Activated CD8-positive, alpha-beta memory T cell treated with anti-CD3 and anti-CD28 coated beads for 24 hours (primary cell): ENCODE data around the gene TMOD4.
A peak's percentile ranks its signal among the peaks of the same experiment; 100 is the strongest.

Source experiments
- DNase-seq: peaks from one replicate; pipeline ENCODE4 v3.0.0-alpha.2; 2020

TMOD4 gene

DNA sequence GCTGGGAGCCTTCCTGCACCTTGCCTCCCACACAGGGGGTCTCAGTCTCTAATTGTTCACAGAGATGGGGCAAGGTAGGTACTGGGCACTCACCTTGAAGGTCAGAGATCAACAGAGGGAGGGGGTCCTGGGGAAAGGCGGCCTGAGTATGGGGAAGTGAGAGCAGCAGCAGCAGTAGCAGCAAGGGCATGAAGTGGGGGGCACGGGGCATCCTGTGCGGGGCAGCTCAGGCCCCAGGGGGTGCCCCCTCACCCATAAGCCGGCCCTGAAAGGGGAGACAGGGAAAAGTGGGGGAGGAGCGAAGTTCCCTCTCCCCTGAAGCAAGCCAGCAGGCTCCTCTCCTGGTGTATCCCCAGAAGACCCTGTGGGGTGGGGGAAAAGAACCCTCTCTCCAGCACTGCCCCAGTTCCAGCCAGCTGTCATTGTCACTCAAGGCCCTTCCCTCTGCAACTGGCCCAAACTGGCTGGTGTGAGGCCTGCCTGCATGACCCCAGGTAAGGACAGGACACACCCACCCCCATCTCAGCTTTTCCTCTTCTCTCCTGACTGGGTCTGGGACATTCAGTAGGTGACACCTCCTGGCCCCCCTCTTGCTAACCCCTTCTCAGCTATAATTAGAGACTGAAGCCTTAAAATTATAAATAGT is 33.2 kb downstream of the TMOD4 start:
- DNase-seq: no peak

- DNase-seq: no peak
These were observed 38.0 kb downstream of the TMOD4 start for GRCh38 chr1:151137789-151138188.

- no peak for DNase-seq
These were observed 40.1 kb downstream of the TMOD4 start for GRCh38 chr1:151135433-151136385.

DNA sequence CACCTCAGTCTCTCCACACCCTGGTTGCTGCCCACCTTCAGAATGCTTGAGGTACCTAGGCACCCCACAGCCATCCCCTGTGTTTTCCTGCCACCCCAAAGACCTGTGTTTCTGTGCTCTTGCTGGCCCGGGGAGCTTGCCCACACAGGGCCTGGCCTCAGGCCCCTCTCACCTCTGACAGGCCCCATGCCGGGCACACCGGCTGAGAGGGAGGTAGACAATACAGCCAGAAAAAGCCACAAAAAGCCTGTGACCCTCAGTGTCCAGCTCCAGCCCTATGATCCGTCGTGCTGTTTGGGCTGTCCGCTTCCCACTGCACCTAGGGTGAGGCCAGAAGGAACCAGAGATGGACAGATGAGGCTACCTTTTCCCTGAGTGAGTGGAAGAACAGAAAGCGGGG is 40.8 kb downstream of the TMOD4 start:
- no peak for DNase-seq

DNA sequence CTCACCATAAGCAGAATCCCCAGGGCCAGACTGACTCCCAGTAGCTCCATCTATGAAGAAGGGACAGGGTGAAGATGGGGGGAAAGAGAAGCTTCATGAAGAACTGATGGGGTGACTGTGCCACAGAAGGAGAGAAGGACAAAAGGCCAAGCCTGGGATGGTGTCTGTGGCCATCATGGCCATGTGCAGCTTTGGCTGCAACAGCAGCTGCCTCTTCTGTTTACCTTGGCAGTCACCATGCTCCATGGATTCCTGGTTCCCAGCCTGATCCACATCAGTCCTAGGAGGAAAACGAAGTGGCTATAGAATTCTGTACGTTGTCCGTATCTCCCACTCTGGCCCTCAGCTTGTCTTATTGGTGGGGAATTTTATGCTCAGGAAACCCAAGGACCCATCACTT is 41.4 kb downstream of the TMOD4 start:
- DNase-seq: no peak

DNA sequence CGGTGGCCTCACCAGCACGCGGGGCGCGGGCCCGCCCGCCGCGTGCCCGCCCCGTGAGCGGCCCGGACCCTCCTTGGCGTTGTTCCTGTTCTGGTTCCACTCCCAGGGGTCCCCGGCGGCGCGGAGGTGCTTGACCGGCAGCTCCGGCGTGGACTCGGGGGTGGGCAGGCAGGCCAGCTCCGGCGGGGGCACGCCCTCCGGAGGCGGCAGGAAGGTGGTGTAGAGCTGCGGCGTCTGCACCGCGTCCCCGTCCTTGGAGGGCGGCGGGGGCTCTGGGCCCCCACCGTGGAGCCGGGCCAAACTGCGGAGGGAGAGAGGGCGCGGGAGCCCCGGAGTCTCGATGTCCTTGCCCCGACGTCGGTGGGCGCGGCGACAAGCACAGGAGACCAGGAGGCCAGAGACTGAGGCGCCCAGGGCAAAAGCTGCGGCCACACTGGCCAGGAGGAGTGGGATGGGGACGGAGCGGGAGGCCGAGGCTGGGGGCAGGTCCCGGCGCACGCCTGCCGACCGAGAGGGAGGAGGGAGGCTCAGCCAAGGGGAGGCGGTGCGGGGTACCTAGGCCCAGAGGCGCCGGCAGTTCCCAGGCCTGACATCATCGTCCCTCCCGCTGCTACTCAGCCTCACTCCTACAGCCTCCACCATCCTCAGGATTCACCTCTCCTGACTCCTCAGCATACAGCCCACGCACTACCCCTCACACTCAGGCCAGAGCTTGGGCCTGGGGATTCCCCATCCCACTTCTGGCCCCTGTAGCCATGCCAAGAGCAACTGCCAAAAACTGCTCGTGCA is 42.6 kb downstream of the TMOD4 start:
- DNase-seq: no peak

GRCh38 chr1:151132335-151133017 is 43.3 kb downstream of the TMOD4 start:
- no peak for DNase-seq

DNA sequence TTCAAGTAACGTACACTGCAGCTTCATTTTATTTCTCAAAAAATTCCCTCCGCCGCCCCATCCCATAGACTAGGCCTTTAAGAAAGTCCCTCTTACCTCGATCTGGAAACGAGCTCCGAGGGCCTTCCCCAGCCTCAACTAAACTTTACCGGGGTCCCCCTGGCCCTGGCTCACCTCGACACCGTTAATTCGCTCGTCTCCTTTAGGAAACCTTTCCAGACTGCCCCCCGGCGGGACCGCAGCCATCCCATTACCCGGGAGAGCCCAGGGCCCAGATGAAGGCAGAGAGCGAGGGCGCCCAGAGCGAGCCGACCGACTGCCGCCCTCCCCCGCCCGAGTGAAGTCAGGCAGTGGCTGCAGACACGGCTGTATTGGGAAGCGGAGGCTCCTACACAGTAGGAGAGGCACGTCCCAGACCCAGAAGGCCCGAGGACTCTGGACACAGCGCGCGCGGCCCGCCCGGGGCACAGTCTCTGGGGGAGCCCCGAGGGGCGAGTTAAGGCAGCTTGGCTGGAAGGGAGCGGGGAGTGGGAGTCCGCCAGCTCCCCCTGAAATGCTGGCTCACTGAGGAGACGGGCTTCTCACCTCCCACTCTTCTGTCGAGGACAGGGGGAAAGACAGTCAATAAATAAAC is 44.0 kb downstream of the TMOD4 start:
- DNase-seq: no peak

DNA sequence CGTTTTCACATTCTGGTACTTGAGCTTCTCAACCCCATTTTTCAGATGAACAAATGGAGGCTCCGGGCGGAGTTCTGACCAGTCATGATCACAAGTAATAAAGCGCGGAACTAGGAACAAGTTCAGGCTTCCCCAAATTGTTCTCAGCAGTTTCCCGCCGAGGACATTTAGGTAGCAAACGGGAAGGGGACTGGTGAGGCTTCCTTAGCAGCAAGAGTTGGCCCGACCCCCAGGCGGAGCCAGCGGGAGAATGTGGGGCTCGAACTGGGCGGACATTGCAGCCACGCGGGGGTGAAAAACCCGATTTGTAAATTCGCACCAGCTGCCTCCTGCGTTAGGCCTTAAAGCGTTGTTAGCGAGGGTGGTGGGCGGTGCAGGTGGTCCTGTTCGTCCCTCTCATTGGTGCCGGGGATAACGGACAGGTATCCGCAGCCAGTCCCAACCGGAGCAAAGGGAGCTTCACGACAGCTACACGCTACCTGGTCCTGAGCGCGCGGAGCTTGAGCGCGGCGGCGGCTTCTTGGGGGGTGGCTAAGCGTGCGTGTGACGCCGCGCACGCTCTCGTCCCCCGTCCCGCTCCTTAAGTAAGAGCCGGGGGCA is 44.7 kb downstream of the TMOD4 start:
- peak; percentile 91 for DNase-seq

GRCh38 chr1:151128800-151129199 is 47.0 kb downstream of the TMOD4 start:
- DNase-seq: peak; percentile 26

GRCh38 chr1:151124763-151125403 is 50.9 kb downstream of the TMOD4 start:
- DNase-seq: peak; percentile 21
